ENCODE measurements around the gene VEGFC.

VEGFC gene

DNA sequence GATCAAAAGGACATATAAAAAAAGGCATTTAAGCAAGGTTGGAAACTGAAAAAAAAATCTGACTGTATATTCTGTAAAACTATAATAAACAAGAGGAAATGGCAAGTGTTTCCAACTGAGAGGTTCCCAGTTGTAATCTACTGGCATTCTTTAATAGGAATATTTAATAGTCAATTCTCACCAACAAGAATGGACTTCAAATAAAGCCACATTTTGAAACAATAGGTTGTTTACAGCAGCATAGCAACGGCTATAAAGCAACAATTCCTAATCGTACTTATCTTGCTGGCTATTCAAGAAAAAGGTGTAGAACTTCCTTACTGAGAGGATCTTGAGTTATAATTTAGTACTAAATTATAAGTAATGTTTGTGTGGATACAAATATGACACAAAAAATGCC, 75.5 kb downstream of the VEGFC start:
- no peak for DNase-seq (ENCODE audit: low spot score)
- TF ChIP-seq, protein P1, sequence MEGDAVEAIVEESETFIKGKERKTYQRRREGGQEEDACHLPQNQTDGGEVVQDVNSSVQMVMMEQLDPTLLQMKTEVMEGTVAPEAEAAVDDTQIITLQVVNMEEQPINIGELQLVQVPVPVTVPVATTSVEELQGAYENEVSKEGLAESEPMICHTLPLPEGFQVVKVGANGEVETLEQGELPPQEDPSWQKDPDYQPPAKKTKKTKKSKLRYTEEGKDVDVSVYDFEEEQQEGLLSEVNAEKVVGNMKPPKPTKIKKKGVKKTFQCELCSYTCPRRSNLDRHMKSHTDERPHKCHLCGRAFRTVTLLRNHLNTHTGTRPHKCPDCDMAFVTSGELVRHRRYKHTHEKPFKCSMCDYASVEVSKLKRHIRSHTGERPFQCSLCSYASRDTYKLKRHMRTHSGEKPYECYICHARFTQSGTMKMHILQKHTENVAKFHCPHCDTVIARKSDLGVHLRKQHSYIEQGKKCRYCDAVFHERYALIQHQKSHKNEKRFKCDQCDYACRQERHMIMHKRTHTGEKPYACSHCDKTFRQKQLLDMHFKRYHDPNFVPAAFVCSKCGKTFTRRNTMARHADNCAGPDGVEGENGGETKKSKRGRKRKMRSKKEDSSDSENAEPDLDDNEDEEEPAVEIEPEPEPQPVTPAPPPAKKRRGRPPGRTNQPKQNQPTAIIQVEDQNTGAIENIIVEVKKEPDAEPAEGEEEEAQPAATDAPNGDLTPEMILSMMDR (IDR thresholded peaks at IDR 0.05; ENCODE audit: extremely low read depth, missing control alignments), result no peak

DNA sequence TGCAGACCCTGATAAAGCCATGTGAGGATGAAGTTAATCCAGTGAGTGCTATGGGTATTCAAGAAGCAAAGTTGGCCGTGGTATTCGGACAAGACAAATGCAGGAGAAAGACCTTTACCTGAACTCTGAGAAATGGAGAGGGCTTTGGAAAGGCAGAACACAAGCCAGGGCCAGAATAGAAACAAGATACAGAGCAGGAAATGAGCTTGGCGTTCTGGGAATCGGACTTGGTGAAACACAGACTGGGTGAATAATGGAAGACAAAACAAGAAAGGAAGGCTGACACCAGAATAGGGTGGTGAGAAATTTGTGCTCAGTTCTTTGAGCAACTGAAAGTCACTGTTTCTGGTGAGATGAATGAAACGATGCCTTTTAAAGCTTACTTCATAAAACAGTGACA, 83.3 kb downstream of the VEGFC start:
- no peak for DNase-seq (ENCODE audit: low spot score)
- TF ChIP-seq, protein P1 (IDR thresholded peaks at IDR 0.05; ENCODE audit: extremely low read depth, missing control alignments), result no peak

- DNase-seq (ENCODE audit: low spot score), result no peak
- TF ChIP-seq, protein P1 (IDR thresholded peaks at IDR 0.05; ENCODE audit: extremely low read depth, missing control alignments), result no peak
Measured at GRCh38 chr4:176708771-176709311, 83.9 kb downstream of the VEGFC start.

GRCh38 chr4:176690716-176691115, 102.0 kb downstream of the VEGFC start:
- TF ChIP-seq, protein P1 (IDR thresholded peaks at IDR 0.05; ENCODE audit: extremely low read depth, missing control alignments), result no peak

GRCh38 chr4:176680668-176681180, 112.0 kb downstream of the VEGFC start:
- TF ChIP-seq, protein P1 (IDR thresholded peaks at IDR 0.05; ENCODE audit: extremely low read depth, missing control alignments), result no peak
- DNase-seq (ENCODE audit: low spot score), result no peak

More at GRCh38 chr4:176690716-176691115, 102.0 kb downstream of the VEGFC start:
- no peak for DNase-seq (ENCODE audit: low spot score)

DNA sequence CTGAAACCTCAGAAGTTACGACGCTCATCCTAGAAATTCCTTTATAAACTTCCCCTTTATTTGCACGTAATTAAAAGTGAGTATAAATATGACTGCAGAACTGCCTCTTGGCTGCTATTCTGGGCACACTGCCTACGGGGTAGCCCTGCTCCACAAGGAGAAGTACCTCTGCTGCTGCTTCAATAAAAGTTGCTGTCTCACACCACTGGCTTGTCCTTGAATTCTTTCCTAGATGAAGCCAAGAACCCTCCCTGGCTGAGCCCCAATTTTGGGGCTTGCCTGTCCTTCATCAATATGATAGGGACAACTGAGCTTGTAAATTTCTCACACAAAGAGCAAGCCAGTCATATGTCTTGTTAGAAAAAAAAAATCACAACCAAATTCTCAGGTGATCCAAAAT, 115.8 kb downstream of the VEGFC start:
- no peak for DNase-seq (ENCODE audit: low spot score)
- TF ChIP-seq, protein P1 (IDR thresholded peaks at IDR 0.05; ENCODE audit: extremely low read depth, missing control alignments), result no peak

DNA sequence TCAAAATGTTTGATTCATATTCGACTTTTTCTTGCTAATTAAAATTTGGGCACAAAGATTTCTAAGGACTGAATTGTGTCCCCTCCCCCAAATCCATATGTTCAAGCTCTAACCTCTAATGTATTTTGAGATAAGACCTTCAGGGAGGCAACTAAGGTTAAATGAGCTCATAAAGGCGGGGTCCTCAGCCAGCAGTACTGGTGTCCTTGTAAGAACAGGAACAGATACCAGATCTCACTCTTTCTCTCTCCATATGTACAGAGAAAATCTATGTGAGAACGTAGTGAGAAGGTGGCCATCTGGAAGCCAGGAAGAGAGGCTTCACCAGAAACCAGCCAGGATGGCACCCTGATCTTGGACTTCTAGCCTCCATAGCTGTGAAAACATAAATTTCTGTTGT, 116.9 kb downstream of the VEGFC start:
- DNase-seq (ENCODE audit: low spot score), result no peak
- TF ChIP-seq, protein P1 (IDR thresholded peaks at IDR 0.05; ENCODE audit: extremely low read depth, missing control alignments), result no peak
